OCI-LY3 (cell line): ENCODE measurements around the gene FLNA.

Experiments
- H2AFZ ChIP-seq: fragments of 200-600, 300-600 bp; shearing (Covaris generic); 2 replicates; pipeline ENCODE4 v1.6.0; 2014; ENCODE audit warnings: antibody characterized with exemption, low read depth, low read length
- H3K27ac ChIP-seq: fragments of 200-600, 300-600 bp; sonication (generic); 2 replicates; pipeline ENCODE4 v1.5.1; 2014; ENCODE audit warnings: mild to moderate bottlenecking, low read length, moderate library complexity, mixed read lengths
- H3K27me3 ChIP-seq: fragments of 200-600, 300-600 bp; sonication (generic); 2 replicates; pipeline ENCODE4 v1.6.1; 2014; ENCODE audit warnings: low read depth, low read length, mixed read lengths
- H3K36me3 ChIP-seq: fragments of 200-600, 300-600 bp; sonication (generic); replicated peaks from 2 replicates; pipeline ENCODE3; 2014; ENCODE audit warnings: low read depth, low read length, mixed read lengths
- H3K4me1 ChIP-seq: fragments of 300-600, 200-600 bp; sonication (generic); 2 replicates; pipeline ENCODE4 v1.6.1; 2014; ENCODE audit warnings: low read length, mixed read lengths
- H3K4me2 ChIP-seq: fragments of 200-600, 300-600 bp; sonication (generic); 2 replicates; pipeline ENCODE4 v1.6.1; 2014; ENCODE audit warnings: low read length, mixed read lengths
- H3K4me3 ChIP-seq: fragments of 300-600, 200-600 bp; sonication (generic); 2 replicates; pipeline ENCODE4 v1.5.1; 2014; ENCODE audit warnings: antibody characterized with exemption, mild to moderate bottlenecking, low read length, moderate library complexity
- H3K79me2 ChIP-seq: fragments of 300-600, 200-600 bp; shearing (Covaris generic); 2 replicates; pipeline ENCODE4 v1.6.1; 2014; ENCODE audit warnings: mild to moderate bottlenecking, low read length, mixed read lengths
- H3K9ac ChIP-seq: fragments of 300-600, 200-600 bp; shearing (Covaris generic); 2 replicates; pipeline ENCODE4 v1.6.0; 2014; ENCODE audit warnings: mild to moderate bottlenecking, low read length, moderate library complexity
- H3K9me3 ChIP-seq: fragments of 200-600, 300-600 bp; shearing (Covaris generic); 2 replicates; pipeline ENCODE4 v1.6.1; 2014; ENCODE audit warnings: low read length, mixed read lengths; ENCODE audit not compliant: insufficient read depth
- H4K20me1 ChIP-seq: fragments of 200-600, 300-600 bp; sonication (generic); 2 replicates; pipeline ENCODE4 v1.6.1; 2016; ENCODE audit warnings: low read length, mixed read lengths; ENCODE audit not compliant: insufficient read depth
- EZH2phosphoT487 ChIP-seq: fragments of 200-600 bp; shearing (Covaris generic); IDR thresholded peaks from 2 replicates; pipeline ENCODE4 v1.6.1; 2018; ENCODE audit warnings: antibody characterized with exemption, mixed run types, low read depth
- TF ChIP-seq, protein P1 (sequence below): fragments of 200-600, 300-600 bp; sonication (generic); IDR thresholded peaks from 2 replicates; pipeline ENCODE4 v1.5.1; 2014; ENCODE audit warnings: antibody characterized with exemption, low read length, low read depth

Gene FLNA

DNA sequence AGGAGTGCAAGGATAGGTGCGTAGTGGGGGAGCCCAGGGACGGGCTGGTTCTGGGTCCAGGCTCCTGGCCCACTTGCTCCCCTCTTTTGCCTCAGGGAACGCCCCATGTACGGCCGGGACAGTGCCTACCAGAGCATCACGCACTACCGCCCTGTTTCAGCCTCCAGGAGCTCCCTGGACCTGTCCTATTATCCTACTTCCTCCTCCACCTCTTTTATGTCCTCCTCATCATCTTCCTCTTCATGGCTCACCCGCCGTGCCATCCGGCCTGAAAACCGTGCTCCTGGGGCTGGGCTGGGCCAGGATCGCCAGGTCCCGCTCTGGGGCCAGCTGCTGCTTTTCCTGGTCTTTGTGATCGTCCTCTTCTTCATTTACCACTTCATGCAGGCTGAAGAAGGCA, 6.4 kb upstream of the FLNA start:
- no peak overlapping the region for H3K9ac ChIP-seq
- peaks cover 13% of the 10 kb centered on the region for H3K36me3 ChIP-seq
- H2AFZ ChIP-seq: no peak overlapping the region
- H3K27ac ChIP-seq: no peak overlapping the region
- no peaks in the 10 kb centered on the region for H4K20me1 ChIP-seq
- peaks cover 19% of the 10 kb centered on the region for H3K4me1 ChIP-seq
- H3K79me2 ChIP-seq: peaks cover 18% of the 10 kb centered on the region
- H3K4me2 ChIP-seq: peak overlapping the region; percentile 82; the same call in 1 of the 2 replicates
- H3K27me3 ChIP-seq: no peaks in the 10 kb centered on the region
- no peak overlapping the region for H3K4me3 ChIP-seq
- TF ChIP-seq, protein P1, sequence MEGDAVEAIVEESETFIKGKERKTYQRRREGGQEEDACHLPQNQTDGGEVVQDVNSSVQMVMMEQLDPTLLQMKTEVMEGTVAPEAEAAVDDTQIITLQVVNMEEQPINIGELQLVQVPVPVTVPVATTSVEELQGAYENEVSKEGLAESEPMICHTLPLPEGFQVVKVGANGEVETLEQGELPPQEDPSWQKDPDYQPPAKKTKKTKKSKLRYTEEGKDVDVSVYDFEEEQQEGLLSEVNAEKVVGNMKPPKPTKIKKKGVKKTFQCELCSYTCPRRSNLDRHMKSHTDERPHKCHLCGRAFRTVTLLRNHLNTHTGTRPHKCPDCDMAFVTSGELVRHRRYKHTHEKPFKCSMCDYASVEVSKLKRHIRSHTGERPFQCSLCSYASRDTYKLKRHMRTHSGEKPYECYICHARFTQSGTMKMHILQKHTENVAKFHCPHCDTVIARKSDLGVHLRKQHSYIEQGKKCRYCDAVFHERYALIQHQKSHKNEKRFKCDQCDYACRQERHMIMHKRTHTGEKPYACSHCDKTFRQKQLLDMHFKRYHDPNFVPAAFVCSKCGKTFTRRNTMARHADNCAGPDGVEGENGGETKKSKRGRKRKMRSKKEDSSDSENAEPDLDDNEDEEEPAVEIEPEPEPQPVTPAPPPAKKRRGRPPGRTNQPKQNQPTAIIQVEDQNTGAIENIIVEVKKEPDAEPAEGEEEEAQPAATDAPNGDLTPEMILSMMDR: no peak
- no peak for TF ChIP-seq EZH2phosphoT487
- no peaks in the 10 kb centered on the region for H3K9me3 ChIP-seq

DNA sequence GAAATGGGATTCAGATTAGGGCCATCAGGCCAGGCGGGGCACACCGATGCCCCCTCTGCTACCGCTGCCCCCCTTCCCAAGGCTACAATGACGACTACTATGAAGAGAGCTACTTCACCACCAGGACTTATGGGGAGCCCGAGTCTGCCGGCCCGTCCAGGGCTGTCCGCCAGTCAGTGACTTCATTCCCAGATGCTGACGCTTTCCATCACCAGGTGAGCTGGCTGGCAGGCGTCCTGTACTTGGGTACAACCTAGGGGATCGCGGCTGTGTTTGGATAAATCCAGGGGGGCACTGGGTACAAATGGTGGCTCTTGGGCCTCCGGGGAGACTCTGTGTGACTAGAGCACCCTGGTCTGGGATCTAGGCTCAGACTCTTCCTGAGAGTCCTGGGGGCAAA, 5.7 kb upstream of the FLNA start:
- H3K4me1 ChIP-seq: peaks cover 22% of the 10 kb centered on the region
- H3K9ac ChIP-seq: peak overlapping the region; percentile 100
- H3K27me3 ChIP-seq: no peaks in the 10 kb centered on the region
- H3K4me3 ChIP-seq: peak overlapping the region; percentile 100
- H4K20me1 ChIP-seq: no peaks in the 10 kb centered on the region
- peak overlapping the region; percentile 82 for H3K4me2 ChIP-seq
- peaks cover 13% of the 10 kb centered on the region for H3K36me3 ChIP-seq
- H3K27ac ChIP-seq: peak overlapping the region; percentile 76; the same call in 1 of the 2 replicates
- TF ChIP-seq EZH2phosphoT487: no peak
- TF ChIP-seq, protein P1: no peak
- H3K9me3 ChIP-seq: no peaks in the 10 kb centered on the region
- H2AFZ ChIP-seq: no peak overlapping the region
- peaks cover 18% of the 10 kb centered on the region for H3K79me2 ChIP-seq

DNA sequence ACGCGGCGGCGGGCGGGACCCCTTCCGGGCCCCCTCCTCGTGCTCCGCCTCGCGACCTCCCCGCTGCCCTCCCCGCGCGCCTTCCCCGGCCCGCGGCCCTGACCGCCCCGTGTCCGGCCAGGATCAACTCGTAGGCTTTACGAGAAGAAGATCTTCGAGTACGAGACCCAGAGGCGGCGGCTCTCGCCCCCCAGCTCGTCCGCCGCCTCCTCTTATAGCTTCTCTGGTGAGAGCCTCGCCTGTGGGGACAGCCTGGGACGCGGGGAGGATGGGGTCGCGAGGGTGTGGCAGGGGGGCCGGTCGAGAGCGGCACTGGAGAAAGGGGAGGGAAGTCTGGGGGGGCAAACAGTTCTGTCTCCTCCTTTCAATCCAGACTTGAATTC, 5.1 kb upstream of the FLNA start:
- Histone ChIP-seq H3K9ac (peak overlapping the region; percentile 100), H2AFZ (no peak overlapping the region), H3K79me2 (peaks cover 18% of the 10 kb centered on the region), H3K4me1 (peaks cover 25% of the 10 kb centered on the region), H3K4me2 (peak overlapping the region; percentile 82), H3K27me3 (no peaks in the 10 kb centered on the region), H3K27ac (peak overlapping the region; percentile 76), H3K9me3 (no peaks in the 10 kb centered on the region), H3K4me3 (peak overlapping the region; percentile 100), H3K36me3 (peaks cover 13% of the 10 kb centered on the region), H4K20me1 (no peaks in the 10 kb centered on the region)
- no peak for TF ChIP-seq EZH2phosphoT487
- TF ChIP-seq, protein P1: no peak

DNA sequence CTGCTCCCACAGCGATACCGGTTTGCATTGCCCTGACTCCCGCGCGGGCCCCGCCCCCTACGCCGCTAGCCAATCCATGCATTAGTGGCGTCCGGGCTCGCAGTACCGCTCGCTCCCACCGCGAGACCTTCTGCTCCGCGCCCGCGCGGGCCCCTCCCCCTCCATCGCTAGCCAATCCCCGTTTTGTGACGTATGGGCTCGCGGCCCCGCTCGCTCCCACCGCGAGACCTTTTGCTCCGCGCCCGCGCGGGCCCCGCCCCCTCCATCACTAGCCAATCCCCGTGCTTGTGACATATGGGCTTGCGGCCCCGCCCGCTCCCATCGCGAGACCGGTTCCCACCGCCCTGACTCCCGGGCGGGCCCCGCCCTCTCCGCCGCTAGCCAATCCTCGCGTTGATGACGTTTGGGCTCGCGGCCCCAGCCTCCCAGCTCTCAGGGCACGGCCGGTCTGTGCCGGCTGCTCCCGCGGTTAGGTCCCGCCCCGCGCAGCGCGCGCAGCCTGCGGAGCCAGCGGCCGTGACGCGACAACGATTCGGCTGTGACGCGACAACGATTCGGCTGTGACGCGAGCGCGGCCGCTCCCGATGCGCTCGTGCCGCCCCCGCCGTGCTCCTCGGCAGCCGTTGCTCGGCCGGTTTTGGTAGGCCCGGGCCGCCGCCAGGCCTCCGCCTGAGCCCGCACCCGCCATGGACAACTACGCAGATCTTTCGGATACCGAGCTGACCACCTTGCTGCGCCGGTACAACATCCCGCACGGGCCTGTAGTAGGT, 4.5 kb upstream of the FLNA start, which contains the start of gene EMD:
Gene EMD (plus strand): TSS at position 497 of the 770 bp plus-strand sequence. CDS start 190 bp downstream, at position 687.
- peak within 1 kb of the TSS; percentile 84 for H3K27ac ChIP-seq
- peak within 1 kb of the TSS; percentile 91 for H3K4me2 ChIP-seq
- H3K9ac ChIP-seq: peak within 1 kb of the TSS; percentile 100
- H3K4me1 ChIP-seq: peaks cover 23% of the 10 kb centered on the region
- H4K20me1 ChIP-seq: no peaks in the 10 kb centered on the region
- H3K36me3 ChIP-seq: peaks cover 13% of the 10 kb centered on the region
- no peak within 1 kb of the TSS for H2AFZ ChIP-seq
- no peaks in the 10 kb centered on the region for H3K9me3 ChIP-seq
- H3K4me3 ChIP-seq: peak within 1 kb of the TSS; percentile 100
- peaks cover 18% of the 10 kb centered on the region for H3K79me2 ChIP-seq
- no peaks in the 10 kb centered on the region for H3K27me3 ChIP-seq
- TF ChIP-seq EZH2phosphoT487: no peak
- TF ChIP-seq, protein P1: no peak
